GM20000 (cell line): ENCODE results near the gene MYO7B.

ENCODE experiments used
- DNase-seq: peaks from one replicate; pipeline ENCODE4 v3.0.0; 2012; ENCODE audit warnings: low spot score
- TF ChIP-seq, protein P1 (sequence below): IDR thresholded peaks from 2 replicates; pipeline ENCODE4 v1.5.1; 2012; ENCODE audit warnings: mild to moderate bottlenecking, control low read depth; ENCODE audit errors: extremely low read depth, missing control alignments

MYO7B gene

GRCh38 chr2:127535422-127535901, at the start of gene MYO7B:
MYO7B (plus strand) TSS chr2:127535683; CDS start chr2:127559723, 24,040 bp downstream.
- no peak for DNase-seq
- TF ChIP-seq, protein P1, sequence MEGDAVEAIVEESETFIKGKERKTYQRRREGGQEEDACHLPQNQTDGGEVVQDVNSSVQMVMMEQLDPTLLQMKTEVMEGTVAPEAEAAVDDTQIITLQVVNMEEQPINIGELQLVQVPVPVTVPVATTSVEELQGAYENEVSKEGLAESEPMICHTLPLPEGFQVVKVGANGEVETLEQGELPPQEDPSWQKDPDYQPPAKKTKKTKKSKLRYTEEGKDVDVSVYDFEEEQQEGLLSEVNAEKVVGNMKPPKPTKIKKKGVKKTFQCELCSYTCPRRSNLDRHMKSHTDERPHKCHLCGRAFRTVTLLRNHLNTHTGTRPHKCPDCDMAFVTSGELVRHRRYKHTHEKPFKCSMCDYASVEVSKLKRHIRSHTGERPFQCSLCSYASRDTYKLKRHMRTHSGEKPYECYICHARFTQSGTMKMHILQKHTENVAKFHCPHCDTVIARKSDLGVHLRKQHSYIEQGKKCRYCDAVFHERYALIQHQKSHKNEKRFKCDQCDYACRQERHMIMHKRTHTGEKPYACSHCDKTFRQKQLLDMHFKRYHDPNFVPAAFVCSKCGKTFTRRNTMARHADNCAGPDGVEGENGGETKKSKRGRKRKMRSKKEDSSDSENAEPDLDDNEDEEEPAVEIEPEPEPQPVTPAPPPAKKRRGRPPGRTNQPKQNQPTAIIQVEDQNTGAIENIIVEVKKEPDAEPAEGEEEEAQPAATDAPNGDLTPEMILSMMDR = no peak

DNA sequence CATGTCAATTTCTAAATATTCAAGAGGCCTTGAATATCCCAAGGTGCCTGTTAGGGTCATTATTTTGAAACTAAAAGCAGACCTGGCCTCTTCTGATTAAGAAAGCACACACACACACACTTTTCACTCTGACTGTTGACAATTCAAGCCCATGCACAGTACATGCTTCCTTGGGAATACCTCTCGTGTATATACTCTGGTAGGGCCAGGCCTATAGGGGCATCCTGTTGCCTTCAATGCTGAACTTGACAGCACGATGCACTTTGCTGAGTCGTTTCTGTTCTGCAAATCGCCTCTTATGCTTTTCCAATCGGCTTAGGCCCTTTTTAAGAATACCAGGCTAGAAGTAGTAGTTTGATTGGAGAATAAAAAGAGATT, 49.8 kb upstream of the MYO7B start:
- no peak for DNase-seq
- TF ChIP-seq, protein P1 = no peak

- TF ChIP-seq, protein P1 = no peak
- DNase-seq = no peak
These were observed 49.0 kb upstream of the MYO7B start for GRCh38 chr2:127486247-127487058.

DNA sequence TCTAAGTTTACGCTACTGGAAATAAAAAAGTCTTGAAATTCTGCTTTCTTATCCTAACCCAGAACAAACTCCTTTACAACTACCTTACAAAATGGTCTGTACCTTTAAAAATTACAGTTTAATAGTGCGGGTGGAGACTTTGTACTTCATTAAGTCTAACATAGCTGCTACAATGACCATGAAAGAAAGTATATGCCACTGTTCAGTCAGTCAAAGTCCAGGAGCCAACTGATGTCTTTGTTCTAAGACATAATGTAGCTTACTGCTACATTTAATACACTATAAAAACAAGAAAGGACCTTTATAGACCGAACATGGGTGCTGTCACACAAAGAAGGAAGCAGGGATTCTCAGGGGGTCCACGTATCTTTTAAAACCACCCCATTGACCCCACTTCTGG, 45.2 kb upstream of the MYO7B start:
- TF ChIP-seq, protein P1 = no peak
- no peak for DNase-seq

DNA sequence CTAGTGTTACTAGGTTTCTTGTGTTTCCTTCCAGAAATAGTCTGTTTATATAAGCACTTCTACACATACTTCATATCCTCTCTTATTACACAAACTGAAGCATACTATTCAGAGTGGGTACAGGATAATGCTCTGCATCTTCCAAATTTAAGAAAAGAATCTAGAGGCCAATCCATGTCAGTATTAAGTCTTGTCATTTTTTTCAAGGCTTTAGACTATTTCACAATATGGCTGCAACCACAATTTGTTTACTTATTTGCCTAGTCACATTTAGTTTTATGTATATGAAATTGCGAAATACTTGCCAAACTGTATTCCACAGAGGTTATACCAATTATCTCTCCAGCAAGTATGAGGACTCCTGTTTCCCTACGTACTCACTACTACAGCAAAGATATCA, 37.1 kb upstream of the MYO7B start:
- no peak for DNase-seq
- TF ChIP-seq, protein P1 = no peak

DNA sequence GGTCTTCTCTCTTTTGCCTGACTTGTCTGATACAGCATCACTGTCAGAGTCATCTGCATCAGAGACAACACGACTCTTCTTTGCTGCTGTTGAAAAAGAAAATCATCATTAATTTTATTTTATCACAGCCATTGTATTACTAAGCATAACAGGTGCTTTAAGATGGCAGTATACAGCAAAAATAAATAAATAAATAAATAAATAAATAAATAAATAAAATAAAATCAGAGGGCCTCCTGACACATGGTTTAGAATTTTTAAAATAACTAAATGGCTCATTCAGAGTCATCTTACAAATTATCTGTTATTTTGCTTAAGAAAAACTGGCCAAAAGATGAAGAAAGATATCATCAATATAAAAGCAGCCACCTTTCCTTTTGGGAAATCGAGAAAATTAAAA, 32.0 kb upstream of the MYO7B start:
- DNase-seq = no peak
- TF ChIP-seq, protein P1 = no peak

DNA sequence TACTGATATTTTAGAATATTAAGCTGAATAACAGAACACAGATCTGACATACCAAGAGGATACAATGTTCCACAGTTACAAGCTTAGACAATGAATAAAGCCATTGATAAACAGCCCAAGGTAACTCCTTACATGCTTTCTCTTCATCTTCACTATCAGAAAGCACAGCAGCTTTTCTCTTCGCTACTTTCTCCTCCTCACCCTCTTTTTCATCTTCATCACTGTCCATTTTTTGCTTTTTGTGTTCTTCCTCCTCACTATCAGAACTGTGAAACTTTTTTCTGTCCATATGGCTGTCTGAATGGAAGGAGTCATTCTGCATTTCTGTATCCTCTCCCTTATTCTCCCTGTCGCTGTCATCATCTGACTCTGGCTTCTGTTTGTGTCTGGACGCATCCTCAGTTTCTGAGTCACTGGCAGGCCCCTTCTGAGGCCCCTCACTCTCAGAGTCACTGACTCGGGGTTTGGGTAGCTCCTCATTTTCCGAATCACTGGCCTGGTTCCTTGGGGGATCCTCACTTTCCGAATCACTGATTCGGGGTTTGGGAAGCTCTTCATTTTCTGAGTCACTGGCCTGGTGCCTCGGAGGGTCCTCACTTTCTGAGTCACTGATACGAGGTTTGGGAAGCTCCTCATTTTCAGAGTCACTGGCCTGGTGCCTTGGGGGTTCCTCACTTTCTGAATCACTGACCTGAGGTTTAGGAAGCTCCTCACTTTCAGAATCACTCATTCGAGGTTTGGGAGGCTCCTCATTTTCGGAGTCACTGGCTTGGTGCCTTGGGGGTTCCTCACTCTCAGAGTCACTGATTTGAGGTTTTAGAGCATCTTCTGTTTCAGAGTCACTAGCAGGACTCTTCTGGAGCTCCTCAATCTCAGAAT, 30.7 kb upstream of the MYO7B start:
- DNase-seq = no peak
- TF ChIP-seq, protein P1 = no peak
